ENCODE measurements around the gene MPZL3. TPM values are rescaled to one million over a fixed set of nuclear protein-coding genes. Genes with fewer than 3 reads are reported as not detected.

Gene MPZL3
- total and polyA plus RNA-seq, 4 donors = 2.5 to 6.9 (median 3.5) TPM

DNA sequence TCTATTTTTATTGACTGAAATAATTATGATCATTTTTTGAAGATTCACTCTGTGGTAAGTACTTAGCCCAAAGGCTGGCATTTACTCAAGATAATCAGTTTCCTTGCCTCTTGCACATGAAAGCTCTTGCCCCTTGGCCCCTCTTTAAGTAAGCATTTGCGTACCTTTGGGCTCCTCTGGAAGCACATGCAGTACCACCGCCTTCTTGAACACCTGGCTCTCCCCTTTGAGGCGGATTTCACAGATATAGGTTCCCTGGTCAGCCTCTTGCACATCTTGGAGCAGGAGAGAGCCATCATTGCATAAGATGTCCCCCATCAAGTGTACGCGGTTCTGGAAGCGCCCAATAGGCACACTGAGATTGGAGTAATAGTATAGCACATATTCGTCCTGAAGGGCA lies 41.8 kb downstream of the MPZL3 start:
- Histone ChIP-seq H3K9me3 (ENCODE audit: control insufficient read depth in 4 of 4, low read length in 3 of 4) (no peaks in the 10 kb centered on the region), H3K27me3 (ENCODE audit: control insufficient read depth in 4 of 4, insufficient read depth in 4 of 4, low read length in 3 of 4) (no peaks in the 10 kb centered on the region), H3K27ac (ENCODE audit: low read depth in 1 of 2, low read length in 2 of 2) (no peak overlapping the region), H3K4me1 (ENCODE audit: control insufficient read depth in 4 of 4, insufficient read depth in 4 of 4, low read length in 3 of 4) (peaks cover 9 to 32% (median 19%) of the 10 kb centered on the region in 4 donors), H3K36me3 (ENCODE audit: control insufficient read depth in 4 of 4, insufficient read depth in 3 of 4, low read depth in 1 of 4, low read length in 3 of 4) (no peaks in the 10 kb centered on the region), H3K4me3 (ENCODE audit: low read depth in 1 of 3, low read length in 3 of 3) (no peak overlapping the region), H3K9ac (ENCODE audit: low read depth in 1 of 2, low read length in 2 of 2) (no peak overlapping the region)
- 97% methylated on average over 7 of the region's 7 CpGs for WGBS
- no peak for TF ChIP-seq FOXA2 (IDR thresholded peaks at IDR 0.05)
- TF ChIP-seq, protein P1, sequence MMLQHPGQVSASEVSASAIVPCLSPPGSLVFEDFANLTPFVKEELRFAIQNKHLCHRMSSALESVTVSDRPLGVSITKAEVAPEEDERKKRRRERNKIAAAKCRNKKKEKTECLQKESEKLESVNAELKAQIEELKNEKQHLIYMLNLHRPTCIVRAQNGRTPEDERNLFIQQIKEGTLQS (IDR thresholded peaks at IDR 0.05) = no peak
- no peak for TF ChIP-seq YY1 (IDR thresholded peaks at IDR 0.05)
- TF ChIP-seq JUND (IDR thresholded peaks at IDR 0.05) = no peak
- no peak for TF ChIP-seq FOXA1 (IDR thresholded peaks at IDR 0.05)
- no peak for TF ChIP-seq RXRA (IDR thresholded peaks at IDR 0.05)
- no peak for TF ChIP-seq RAD21 (IDR thresholded peaks at IDR 0.05)
- TF ChIP-seq, protein P2, sequence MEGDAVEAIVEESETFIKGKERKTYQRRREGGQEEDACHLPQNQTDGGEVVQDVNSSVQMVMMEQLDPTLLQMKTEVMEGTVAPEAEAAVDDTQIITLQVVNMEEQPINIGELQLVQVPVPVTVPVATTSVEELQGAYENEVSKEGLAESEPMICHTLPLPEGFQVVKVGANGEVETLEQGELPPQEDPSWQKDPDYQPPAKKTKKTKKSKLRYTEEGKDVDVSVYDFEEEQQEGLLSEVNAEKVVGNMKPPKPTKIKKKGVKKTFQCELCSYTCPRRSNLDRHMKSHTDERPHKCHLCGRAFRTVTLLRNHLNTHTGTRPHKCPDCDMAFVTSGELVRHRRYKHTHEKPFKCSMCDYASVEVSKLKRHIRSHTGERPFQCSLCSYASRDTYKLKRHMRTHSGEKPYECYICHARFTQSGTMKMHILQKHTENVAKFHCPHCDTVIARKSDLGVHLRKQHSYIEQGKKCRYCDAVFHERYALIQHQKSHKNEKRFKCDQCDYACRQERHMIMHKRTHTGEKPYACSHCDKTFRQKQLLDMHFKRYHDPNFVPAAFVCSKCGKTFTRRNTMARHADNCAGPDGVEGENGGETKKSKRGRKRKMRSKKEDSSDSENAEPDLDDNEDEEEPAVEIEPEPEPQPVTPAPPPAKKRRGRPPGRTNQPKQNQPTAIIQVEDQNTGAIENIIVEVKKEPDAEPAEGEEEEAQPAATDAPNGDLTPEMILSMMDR (IDR thresholded peaks at IDR 0.05; ENCODE audit: low read depth, low read length, missing input control) = no peak
- TF ChIP-seq, protein P3, sequence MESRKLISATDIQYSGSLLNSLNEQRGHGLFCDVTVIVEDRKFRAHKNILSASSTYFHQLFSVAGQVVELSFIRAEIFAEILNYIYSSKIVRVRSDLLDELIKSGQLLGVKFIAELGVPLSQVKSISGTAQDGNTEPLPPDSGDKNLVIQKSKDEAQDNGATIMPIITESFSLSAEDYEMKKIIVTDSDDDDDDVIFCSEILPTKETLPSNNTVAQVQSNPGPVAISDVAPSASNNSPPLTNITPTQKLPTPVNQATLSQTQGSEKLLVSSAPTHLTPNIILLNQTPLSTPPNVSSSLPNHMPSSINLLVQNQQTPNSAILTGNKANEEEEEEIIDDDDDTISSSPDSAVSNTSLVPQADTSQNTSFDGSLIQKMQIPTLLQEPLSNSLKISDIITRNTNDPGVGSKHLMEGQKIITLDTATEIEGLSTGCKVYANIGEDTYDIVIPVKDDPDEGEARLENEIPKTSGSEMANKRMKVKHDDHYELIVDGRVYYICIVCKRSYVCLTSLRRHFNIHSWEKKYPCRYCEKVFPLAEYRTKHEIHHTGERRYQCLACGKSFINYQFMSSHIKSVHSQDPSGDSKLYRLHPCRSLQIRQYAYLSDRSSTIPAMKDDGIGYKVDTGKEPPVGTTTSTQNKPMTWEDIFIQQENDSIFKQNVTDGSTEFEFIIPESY (IDR thresholded peaks at IDR 0.05) = no peak
- TF ChIP-seq HNF4A (conservative IDR thresholded peaks at IDR 0.05) = no peak
- no peak for TF ChIP-seq GABPA (IDR thresholded peaks at IDR 0.05 in 1 of 2, conservative IDR thresholded peaks at IDR 0.05 in 1 of 2)
- no peak for TF ChIP-seq HNF4G (IDR thresholded peaks at IDR 0.05)
- TF ChIP-seq, protein P4, sequence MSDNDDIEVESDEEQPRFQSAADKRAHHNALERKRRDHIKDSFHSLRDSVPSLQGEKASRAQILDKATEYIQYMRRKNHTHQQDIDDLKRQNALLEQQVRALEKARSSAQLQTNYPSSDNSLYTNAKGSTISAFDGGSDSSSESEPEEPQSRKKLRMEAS (IDR thresholded peaks at IDR 0.05) = no peak
- TF ChIP-seq TAF1 (conservative IDR thresholded peaks at IDR 0.05) = no peak
- TF ChIP-seq EGR1 (IDR thresholded peaks at IDR 0.05; ENCODE audit: low read depth in 2 of 2) = no peak
- TF ChIP-seq, protein P5, sequence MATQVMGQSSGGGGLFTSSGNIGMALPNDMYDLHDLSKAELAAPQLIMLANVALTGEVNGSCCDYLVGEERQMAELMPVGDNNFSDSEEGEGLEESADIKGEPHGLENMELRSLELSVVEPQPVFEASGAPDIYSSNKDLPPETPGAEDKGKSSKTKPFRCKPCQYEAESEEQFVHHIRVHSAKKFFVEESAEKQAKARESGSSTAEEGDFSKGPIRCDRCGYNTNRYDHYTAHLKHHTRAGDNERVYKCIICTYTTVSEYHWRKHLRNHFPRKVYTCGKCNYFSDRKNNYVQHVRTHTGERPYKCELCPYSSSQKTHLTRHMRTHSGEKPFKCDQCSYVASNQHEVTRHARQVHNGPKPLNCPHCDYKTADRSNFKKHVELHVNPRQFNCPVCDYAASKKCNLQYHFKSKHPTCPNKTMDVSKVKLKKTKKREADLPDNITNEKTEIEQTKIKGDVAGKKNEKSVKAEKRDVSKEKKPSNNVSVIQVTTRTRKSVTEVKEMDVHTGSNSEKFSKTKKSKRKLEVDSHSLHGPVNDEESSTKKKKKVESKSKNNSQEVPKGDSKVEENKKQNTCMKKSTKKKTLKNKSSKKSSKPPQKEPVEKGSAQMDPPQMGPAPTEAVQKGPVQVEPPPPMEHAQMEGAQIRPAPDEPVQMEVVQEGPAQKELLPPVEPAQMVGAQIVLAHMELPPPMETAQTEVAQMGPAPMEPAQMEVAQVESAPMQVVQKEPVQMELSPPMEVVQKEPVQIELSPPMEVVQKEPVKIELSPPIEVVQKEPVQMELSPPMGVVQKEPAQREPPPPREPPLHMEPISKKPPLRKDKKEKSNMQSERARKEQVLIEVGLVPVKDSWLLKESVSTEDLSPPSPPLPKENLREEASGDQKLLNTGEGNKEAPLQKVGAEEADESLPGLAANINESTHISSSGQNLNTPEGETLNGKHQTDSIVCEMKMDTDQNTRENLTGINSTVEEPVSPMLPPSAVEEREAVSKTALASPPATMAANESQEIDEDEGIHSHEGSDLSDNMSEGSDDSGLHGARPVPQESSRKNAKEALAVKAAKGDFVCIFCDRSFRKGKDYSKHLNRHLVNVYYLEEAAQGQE (IDR thresholded peaks at IDR 0.05) = no peak
- no peak for TF ChIP-seq NR2F2 (IDR thresholded peaks at IDR 0.05)
- no peak for TF ChIP-seq SP1 (IDR thresholded peaks at IDR 0.05)
- DNase-seq (ENCODE audit: low spot score) = no peak

Measured in liver (tissue), 9 donors.